ENCODE results near the gene MYO1B.

Gene MYO1B

DNA sequence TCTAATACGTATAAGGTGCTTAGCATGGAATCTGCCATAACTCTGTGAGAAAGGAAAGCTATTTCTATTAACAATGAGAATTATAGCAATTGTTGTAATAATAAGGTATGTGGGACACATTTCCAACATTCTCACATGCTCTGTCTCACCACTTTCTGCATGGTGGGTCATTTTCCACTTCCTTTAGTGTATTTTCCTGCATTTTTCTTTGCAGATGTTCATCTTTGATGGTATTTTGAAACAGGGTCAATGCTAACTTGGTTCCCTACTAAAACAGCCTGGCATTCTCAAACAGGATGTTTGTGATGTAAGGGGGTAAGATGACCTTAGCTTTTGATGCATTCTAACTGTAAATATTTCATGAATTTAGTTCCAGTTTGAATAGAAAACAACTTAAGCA lies 54.7 kb downstream of the MYO1B start:
- FAIRE-seq: no peak

- no peak for FAIRE-seq
These were observed 56.8 kb downstream of the MYO1B start for GRCh38 chr2:191301971-191302370.

GRCh38 chr2:191302459-191303139 lies 57.4 kb downstream of the MYO1B start:
- FAIRE-seq: no peak

DNA sequence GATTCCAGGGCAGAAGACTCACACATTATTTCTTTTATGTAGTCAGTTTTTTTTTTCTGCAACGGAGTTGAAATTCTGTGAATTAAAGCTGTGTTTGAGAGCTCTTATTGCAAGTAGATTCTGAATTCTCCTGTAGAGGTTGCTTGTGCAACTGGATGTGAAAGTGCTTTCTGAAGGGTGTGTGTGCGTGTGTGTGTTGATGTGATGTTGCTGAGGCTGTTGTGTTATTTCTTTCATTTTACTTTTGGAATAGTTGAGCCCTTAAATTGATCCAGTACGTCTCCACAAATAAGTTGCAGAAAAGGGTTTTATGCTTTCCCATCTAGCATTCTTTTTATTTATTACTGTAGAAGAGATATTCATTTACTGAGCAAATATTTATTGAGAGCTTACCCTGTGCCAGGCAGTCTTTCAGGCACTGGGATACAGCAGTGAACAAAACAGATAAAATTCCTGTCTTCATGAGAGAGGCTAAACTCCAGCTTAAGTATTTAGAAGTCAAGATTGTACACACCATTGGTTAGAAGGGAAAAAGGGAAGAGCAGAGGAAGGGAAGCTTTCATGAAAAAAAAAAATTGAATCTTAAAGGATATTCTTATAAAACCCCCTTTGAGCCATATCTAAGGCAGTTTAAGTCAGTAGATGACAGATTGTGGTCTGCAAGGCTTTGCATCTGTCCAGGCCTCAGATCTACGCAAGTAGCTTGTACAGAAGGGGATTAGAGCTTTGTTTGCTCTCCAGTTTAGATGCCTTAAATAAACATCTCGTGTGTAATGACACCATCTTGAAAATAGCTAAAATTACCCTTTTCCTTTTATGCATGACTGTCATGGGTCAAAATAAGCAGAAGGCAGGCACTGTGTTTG lies 58.2 kb downstream of the MYO1B start:
- no peak for FAIRE-seq

GRCh38 chr2:191304939-191305875 lies 60.0 kb downstream of the MYO1B start:
- no peak for FAIRE-seq

DNA sequence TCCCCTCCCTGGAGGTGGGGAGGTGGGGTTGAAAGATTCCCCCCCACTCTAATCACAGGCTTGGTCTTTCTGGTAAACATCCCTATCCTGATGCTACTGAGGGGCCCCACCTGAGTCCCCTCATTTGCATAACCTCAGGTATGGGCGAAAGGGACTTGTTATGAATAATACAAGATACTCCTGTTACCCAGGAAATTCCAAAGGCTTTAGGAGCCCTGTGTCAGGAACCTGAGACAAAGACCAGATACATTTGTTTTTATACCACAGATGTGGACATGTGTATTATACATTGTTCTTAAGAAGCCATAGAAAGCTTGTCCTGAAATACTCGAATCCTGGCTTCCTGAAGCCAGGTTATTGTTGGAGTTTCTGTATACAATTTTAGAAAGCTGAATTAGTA lies 62.8 kb downstream of the MYO1B start:
- FAIRE-seq: no peak

- no peak for FAIRE-seq
These were observed 66.0 kb downstream of the MYO1B start for GRCh38 chr2:191311156-191311555.

GRCh38 chr2:191311627-191312026 lies 66.4 kb downstream of the MYO1B start:
- FAIRE-seq: no peak

- no peak for FAIRE-seq
These were observed 67.0 kb downstream of the MYO1B start for GRCh38 chr2:191312163-191312562.

DNA sequence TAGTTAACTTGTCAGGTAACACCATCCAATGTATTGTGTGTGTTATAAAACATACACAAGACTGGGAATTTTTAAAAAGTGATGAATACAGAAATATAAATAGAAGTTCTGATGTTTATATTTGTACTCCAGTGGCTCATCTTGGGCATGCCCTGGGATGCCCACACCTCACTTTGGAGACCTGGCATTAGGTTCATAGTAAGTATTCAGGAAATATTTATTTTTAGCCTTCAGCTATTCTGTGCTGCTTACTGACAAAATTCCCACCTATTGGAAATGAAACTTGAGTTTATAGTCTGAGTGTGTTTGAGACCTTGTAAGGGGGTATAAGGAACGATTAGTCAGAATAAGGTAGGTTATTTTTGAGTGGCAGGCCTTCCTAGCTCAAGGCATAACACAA lies 67.5 kb downstream of the MYO1B start:
- no peak for FAIRE-seq

DNA sequence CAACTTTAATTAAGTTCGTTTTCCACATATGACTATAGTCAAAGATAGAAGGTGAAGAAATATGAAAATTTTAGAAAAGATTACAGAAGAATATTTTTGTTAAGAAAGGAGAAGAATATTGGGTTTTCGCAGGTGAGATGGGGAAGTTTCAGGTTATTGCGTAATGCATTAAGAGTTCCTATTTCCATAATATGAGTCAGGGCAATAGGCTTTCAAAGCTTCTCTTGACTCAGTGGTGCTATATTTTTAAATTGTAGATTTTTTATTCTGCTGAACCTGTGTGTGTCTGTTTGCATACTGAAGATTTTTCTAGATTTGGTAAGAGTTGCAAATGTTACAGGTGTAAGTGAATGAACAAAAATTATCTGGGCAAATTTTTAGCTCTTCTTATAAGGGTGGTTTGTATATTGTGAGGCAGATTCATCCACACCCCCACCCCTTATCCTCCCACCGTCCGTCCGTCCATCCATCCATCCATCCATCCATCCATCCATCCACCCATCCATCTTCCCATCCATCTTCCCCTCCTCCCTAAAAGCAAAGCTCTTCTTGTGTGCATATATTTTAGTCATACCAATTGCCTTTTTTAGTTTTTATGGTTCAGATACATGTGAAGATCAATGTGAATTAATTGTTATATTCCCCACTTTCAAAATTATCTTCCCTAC lies 69.6 kb downstream of the MYO1B start:
- no peak for FAIRE-seq

GRCh38 chr2:191315365-191315752 lies 70.2 kb downstream of the MYO1B start:
- FAIRE-seq: no peak

- FAIRE-seq: no peak
These were observed 71.2 kb downstream of the MYO1B start for GRCh38 chr2:191316246-191316994.

GRCh38 chr2:191318037-191318728 lies 73.0 kb downstream of the MYO1B start:
- FAIRE-seq: no peak

GRCh38 chr2:191318729-191319078 lies 73.5 kb downstream of the MYO1B start:
- no peak for FAIRE-seq

DNA sequence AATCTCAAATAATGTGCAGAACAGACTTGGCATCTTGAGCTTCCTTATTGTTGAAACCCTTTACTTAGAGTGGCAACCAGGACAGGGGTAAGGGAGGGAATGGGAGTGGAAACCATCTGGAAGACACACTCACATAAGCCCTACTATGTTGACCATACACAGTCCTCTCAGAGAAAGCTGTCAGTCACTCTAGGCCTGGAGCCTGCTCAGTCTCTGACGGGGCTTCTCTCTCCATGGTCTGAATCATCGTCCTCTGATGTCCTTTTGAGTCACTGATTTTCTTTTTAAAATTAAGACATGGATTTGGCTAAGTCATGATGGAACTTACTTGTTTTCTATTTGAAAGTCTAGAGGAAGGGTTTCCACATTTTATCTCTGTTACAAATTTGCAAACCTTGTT lies 74.0 kb downstream of the MYO1B start:
- FAIRE-seq: no peak

DNA sequence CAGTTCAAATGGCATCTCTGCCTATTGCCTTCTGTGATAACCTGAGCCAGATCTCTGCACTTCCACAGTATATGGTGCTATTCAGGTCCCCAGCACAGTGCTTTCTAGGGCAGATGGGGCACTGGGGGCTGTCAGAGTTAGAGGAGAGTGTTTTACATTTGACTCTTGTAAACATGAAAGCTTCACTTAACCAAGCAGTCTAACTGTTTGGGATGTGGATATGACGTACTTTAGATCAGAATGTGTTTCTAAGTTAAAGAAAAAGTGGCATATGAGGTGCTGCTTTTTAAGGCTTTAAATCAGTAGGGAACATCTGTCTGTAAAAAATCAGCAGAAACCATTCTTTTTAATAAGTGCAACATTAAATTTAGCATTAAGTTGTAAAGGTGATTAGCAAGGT lies 75.7 kb downstream of the MYO1B start:
- no peak for FAIRE-seq

DNA sequence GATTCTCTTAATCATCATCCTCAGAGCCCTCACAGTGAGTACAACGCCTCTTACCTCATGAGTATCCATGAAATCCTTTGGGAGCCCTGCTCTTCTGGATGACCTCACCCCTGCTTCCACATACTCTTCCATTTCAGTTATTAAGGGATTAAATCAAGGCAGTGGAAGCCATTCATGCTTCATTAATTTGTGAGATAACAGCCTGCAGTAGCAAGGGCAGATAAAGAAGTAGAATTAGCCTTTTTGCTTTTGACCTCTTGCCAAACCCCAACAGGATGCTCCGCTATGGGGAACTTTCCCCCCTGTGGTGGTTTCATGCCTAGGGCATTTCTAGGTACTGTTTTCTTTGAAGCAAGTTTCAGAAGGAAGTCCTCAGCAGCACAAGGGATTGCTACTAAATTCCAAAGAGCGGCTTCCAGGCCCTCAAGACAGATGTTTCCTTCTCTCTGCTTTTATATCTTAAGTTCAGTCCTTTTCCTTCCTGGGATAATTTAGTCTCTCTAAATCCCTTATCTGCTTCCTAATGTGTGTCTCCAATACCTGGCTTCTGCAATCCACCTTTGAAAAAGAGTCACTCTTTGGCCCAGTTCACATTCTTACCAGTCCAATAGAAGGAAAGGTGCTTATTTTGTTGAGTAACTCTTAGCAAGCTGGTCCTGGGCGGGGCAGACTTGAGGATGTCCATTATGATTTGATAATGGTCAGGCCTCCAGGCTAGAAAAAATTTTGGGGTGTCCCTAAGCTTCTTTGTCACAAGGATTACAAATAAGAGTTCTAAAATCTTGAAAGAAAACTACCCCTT lies 76.9 kb downstream of the MYO1B start:
- FAIRE-seq: no peak

DNA sequence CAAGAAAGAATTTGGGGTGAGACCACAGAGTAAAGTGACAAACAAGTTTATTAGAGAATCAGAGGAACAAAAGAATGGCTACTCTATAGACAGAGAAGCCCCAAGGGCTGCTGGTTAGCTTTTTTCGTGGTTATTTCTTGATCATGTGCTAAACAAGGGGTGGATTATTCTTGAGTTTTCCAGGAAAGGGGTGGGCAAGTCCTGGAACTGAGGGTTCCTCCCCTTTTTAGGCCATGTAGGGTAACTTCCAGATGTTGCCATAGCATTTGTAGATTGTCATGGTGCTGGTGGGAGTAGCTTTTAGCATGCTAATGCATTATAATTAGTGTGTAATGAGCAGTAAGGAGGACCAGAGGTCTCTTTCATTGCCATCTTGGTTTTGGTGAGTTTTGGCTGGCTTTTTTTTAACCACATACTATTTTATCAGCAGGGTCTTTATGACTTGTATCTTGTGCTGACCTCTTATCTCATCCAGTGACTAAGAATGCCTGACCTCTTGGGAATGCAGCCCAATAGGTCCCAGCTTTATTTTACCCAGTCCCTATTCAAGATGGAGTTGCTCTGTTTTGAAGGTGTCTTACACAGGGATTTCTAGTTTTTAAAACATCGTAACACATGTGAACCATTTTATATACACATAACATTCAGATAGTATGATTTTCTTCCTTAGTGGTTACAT lies 77.8 kb downstream of the MYO1B start:
- FAIRE-seq: no peak
